AG10803 (cell line): ENCODE data around the gene FANCL.
"Not testable (repeated sequence)": the region's sequence is repeated elsewhere in the genome, so short reads cannot be mapped to it uniquely, and the experiment has no call there.

Source experiments
- DNase-seq: peaks from one replicate; pipeline ENCODE4 v3.0.0; 2010; ENCODE audit warnings: low read depth
- H3K4me3 ChIP-seq: 2 replicates; pipeline ENCODE4 v1.5.1; 2011; ENCODE audit warnings: mild to moderate bottlenecking, low read length, control low read depth
- CTCF ChIP-seq: conservative IDR thresholded peaks from 2 replicates; pipeline ENCODE4 v1.5.1; 2011; ENCODE audit warnings: mild to moderate bottlenecking, low read length, control low read depth, inconsistent platforms

The FANCL gene

GRCh38 chr2:58240670-58241545 is at the start of gene FANCL:
TSS of gene FANCL (minus strand) at chr2:58241325. CDS start at chr2:58241313, 12 bp downstream.
- TF ChIP-seq CTCF = peak; percentile 14
- peak within 1 kb of the TSS; percentile 87 for H3K4me3 ChIP-seq
- peak; percentile 80 for DNase-seq

- no peak for DNase-seq
- no peak overlapping the region for H3K4me3 ChIP-seq
- no peak for TF ChIP-seq CTCF
These were observed 47.9 kb upstream of the FANCL start for GRCh38 chr2:58289029-58289428.

GRCh38 chr2:58283931-58284330 is 42.8 kb upstream of the FANCL start:
- no peak overlapping the region for H3K4me3 ChIP-seq
- TF ChIP-seq CTCF = no peak
- DNase-seq = no peak

- not testable (repeated sequence) for DNase-seq, H3K4me3 ChIP-seq
These were observed 34.0 kb upstream of the FANCL start for GRCh38 chr2:58275144-58275543.

- H3K4me3 ChIP-seq = no peak overlapping the region
- no peak for DNase-seq
- TF ChIP-seq CTCF = no peak
These were observed 30.7 kb upstream of the FANCL start for GRCh38 chr2:58271826-58272225.

GRCh38 chr2:58268685-58269084 is 27.6 kb upstream of the FANCL start:
- TF ChIP-seq CTCF = no peak
- H3K4me3 ChIP-seq = no peak overlapping the region
- DNase-seq = no peak

- H3K4me3 ChIP-seq = no peak overlapping the region
- no peak for TF ChIP-seq CTCF
- DNase-seq = no peak
These were observed 25.1 kb upstream of the FANCL start for GRCh38 chr2:58266211-58266610.
